K562 (cell line): ENCODE measurements around the gene MXRA7. TPM values are rescaled to one million over a fixed set of nuclear protein-coding genes. Genes with fewer than 3 reads are reported as not detected.
A peak's percentile ranks its signal among the peaks of the same experiment; 100 is the strongest.

Experiments
- ARID3B ChIP-seq: fragments of 250-450 bp; sonication (Bioruptor Pico); IDR thresholded peaks from 2 replicates; pipeline ENCODE4 v1.4.0; 2020; ENCODE audit warnings: borderline replicate concordance
- BMI1 ChIP-seq: fragments of 150-350 bp; IDR thresholded peaks from 2 replicates; pipeline ENCODE4 v1.6.1; 2014; ENCODE audit warnings: low read length
- CEBPB ChIP-seq: fragments of 450-650 bp; IDR thresholded peaks from 2 replicates; pipeline ENCODE4 v1.6.1; 2016; ENCODE audit warnings: missing genetic modification characterization, missing compliant biosample characterization
- CHD2 ChIP-seq: IDR thresholded peaks from 2 replicates; pipeline ENCODE4 v1.6.1; 2011; ENCODE audit warnings: low read depth, low read length
- FOXA1 ChIP-seq: fragments of 450-650 bp; IDR thresholded peaks from 2 replicates; pipeline ENCODE4 v1.6.1; 2016; ENCODE audit warnings: mild to moderate bottlenecking, borderline replicate concordance
- FUS ChIP-seq: fragments of 200-400 bp; formaldehyde crosslinking; optimal IDR thresholded peaks from 2 replicates; pipeline ENCODE3; 2017; ENCODE audit warnings: low read depth, low read length
- GTF2A2 ChIP-seq: IDR thresholded peaks from 2 replicates; pipeline ENCODE4 v1.6.1; 2016; ENCODE audit warnings: mild to moderate bottlenecking, missing genetic modification characterization, missing compliant biosample characterization
- ILF3 ChIP-seq: fragments of 450-650 bp; IDR thresholded peaks from 2 replicates; pipeline ENCODE4 v1.6.1; 2018; ENCODE audit warnings: antibody characterized with exemption, mild to moderate bottlenecking, moderate library complexity, borderline replicate concordance
- JUND ChIP-seq, 2 experiments: IDR thresholded peaks; 2 replicates in 1 of 2; 3 replicates in 1 of 2; pipeline ENCODE4 v1.6.1; 2011; ENCODE audit warnings: borderline replicate concordance in 2 of 2, low read depth in 2 of 2, low read length in 2 of 2, improper control_type of control experiment in 1 of 2, missing biosample characterization in 1 of 2, missing genetic modification characterization in 1 of 2, missing genetic modification reagents in 1 of 2
- POLR2B ChIP-seq: fragments of 450-650 bp; IDR thresholded peaks from 2 replicates; pipeline ENCODE4 v1.6.1; 2018; ENCODE audit warnings: low read depth; ENCODE audit not compliant: partially characterized antibody
- PRMT5 ChIP-seq: sonication (generic); formaldehyde crosslinking; IDR thresholded peaks from 2 replicates; pipeline ENCODE4 v1.5.0; 2020; ENCODE audit warnings: missing genetic modification reagents
- RBM34 ChIP-seq: fragments of 200-400 bp; formaldehyde crosslinking; IDR thresholded peaks from 2 replicates; pipeline ENCODE4 v1.6.1; 2018; ENCODE audit warnings: low read length, borderline replicate concordance; ENCODE audit not compliant: insufficient read depth
- SMARCE1 ChIP-seq: fragments of 450-650 bp; IDR thresholded peaks from 2 replicates; pipeline ENCODE4 v1.7.1; 2016; ENCODE audit warnings: mild to moderate bottlenecking
- ZNF224 ChIP-seq: sonication (generic); formaldehyde crosslinking; IDR thresholded peaks from 2 replicates; pipeline ENCODE4 v1.8.0; 2022; ENCODE audit warnings: mild to moderate bottlenecking, missing genetic modification reagents
- ZNF644 ChIP-seq: fragments of 200-800 bp; sonication (Bioruptor generic); IDR thresholded peaks from 2 replicates; pipeline ENCODE4 v1.6.1; 2016; ENCODE audit warnings: low read depth, missing genetic modification characterization, missing compliant biosample characterization
- polyA plus RNA-seq, 8 experiments: library from polyadenylated mRNA; depleted of rRNA in 4 of 8; stranded (reverse) in 5 of 8; unstranded in 3 of 8; fragments of >200 nt; fragmentation: Nextera tagmentation in 2 of 8; fragmentation: Illumina TruSeq in 1 of 8; extraction: Ambion mirVana in 2 of 8; extraction: Trizol in 1 of 8; gene quantifications; 2 replicates each; pipeline versions ENCODE4 v1.2.1 to v1.2.3, GENCODE V29; 2011 to 2014; ENCODE audit warnings: inconsistent platforms in 1 of 8, missing spikeins in 1 of 8
- total RNA-seq, 7 experiments: library from RNA; depleted of rRNA in 6 of 7; stranded (reverse); fragments of >200 nt in 6 of 7; fragmentation: Illumina TruSeq in 2 of 7; extraction: Trizol in 2 of 7; gene quantifications; 2 replicates each; pipeline versions ENCODE4 v1.2.1 to v1.2.3, GENCODE V29; 2011 to 2021; ENCODE audit warnings: low replicate concordance in 1 of 7
- TF ChIP-seq, protein P1 (sequence below): fragments of 250-450 bp; sonication (Bioruptor Pico); IDR thresholded peaks from 2 replicates; pipeline ENCODE4 v1.9.0; 2021; ENCODE audit warnings: mild to moderate bottlenecking, inconsistent platforms
- TF ChIP-seq, protein P2 (sequence below), 2 experiments: fragments of 450-650 bp in 1 of 2; sonication (generic) in 1 of 2; formaldehyde crosslinking in 1 of 2; IDR thresholded peaks in 1 of 2; conservative IDR thresholded peaks in 1 of 2; 2 replicates each; pipeline versions ENCODE4 v1.6.1 to v1.8.1; 2016 to 2023; ENCODE audit warnings: mild to moderate bottlenecking in 2 of 2, moderate library complexity in 2 of 2, inconsistent platforms in 1 of 2, missing genetic modification reagents in 1 of 2
- TF ChIP-seq, protein P3 (sequence below): sonication (generic); formaldehyde crosslinking; IDR thresholded peaks from 2 replicates; pipeline ENCODE4 v1.8.0; 2022; ENCODE audit warnings: missing genetic modification reagents, mild to moderate bottlenecking, borderline replicate concordance

Gene MXRA7
- total and polyA plus RNA-seq, 9 of the 15 experiments (the other 6 are each of a cell fraction or from before 2014, with no cell fraction given), result 2.6 to 38.4 (median 14.3) TPM

DNA sequence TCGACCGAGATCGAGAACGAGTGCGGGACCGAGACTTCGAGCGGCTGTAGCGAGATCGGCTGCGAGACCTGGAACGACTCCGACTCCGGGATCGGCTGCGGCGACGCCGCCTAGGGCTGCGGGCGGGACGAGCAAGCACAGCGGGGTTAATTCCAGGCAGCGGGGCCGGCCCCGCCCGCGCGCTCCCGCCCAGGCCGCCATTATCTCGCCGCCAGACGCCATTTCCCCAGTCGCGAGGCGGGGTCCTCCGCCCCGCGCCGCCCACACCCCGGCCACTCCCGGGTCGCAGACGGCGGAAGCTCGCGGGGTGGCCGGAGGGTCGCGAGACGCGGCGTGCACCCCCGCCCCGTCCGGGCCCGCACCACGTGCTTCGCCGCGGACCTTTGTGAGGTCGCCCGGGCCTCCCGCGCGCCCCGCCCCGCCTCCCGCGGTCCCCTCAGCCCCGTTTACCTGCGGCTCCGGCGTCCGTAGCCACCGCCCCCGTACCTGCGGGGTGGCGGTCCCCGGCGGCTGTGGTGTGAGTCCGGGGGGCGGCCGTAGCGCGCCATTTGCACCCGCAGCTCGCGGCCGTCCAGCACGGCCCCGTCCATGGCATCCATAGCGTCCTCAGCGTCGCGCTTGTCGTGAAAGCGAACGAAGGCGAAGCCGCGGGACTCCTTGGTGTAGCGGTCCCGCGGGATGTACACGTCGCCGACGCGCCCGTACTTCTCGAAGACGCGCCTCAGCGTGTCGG is 25.8 kb upstream of the MXRA7 start (continued):
- no peak for TF ChIP-seq FOXA1
- 0 out of 2 replicates have a peak, but pooled peaks have one; percentile 59 for TF ChIP-seq ZNF644
- 0 out of 2 replicates have a peak, but pooled peaks have one; percentile 7 for TF ChIP-seq ZNF224 (CRISPR knock-in tag)
- TF ChIP-seq CHD2, result no peak; the same call in none of the 2 replicates
- peak; percentile 35; the same call in 1 of the 2 replicates for TF ChIP-seq JUND (IDR thresholded peaks at IDR 0.05; ENCODE audit: borderline replicate concordance, low read depth, low read length)
- TF ChIP-seq JUND (tag; IDR thresholded peaks at IDR 0.05; ENCODE audit: borderline replicate concordance, low read depth, low read length), result no peak; the same call in 2 of the 3 replicates
- TF ChIP-seq SMARCE1, result no peak
- TF ChIP-seq PRMT5 (CRISPR knock-in tag), result 0 out of 2 replicates have a peak, but pooled peaks have one; percentile 11
- TF ChIP-seq ARID3B, result 0 out of 2 replicates have a peak, but pooled peaks have one; percentile 23
- no peak for TF ChIP-seq RBM34
- no peak for TF ChIP-seq CEBPB (tag)
- TF ChIP-seq GTF2A2 (tag), result no peak
- no peak for TF ChIP-seq POLR2B
- TF ChIP-seq BMI1, result no peak
- peak; percentile 79 for TF ChIP-seq FUS
- TF ChIP-seq, protein P1, sequence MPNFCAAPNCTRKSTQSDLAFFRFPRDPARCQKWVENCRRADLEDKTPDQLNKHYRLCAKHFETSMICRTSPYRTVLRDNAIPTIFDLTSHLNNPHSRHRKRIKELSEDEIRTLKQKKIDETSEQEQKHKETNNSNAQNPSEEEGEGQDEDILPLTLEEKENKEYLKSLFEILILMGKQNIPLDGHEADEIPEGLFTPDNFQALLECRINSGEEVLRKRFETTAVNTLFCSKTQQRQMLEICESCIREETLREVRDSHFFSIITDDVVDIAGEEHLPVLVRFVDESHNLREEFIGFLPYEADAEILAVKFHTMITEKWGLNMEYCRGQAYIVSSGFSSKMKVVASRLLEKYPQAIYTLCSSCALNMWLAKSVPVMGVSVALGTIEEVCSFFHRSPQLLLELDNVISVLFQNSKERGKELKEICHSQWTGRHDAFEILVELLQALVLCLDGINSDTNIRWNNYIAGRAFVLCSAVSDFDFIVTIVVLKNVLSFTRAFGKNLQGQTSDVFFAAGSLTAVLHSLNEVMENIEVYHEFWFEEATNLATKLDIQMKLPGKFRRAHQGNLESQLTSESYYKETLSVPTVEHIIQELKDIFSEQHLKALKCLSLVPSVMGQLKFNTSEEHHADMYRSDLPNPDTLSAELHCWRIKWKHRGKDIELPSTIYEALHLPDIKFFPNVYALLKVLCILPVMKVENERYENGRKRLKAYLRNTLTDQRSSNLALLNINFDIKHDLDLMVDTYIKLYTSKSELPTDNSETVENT (CRISPR knock-in tag), result peak; percentile 61; the same call in 1 of the 2 replicates
- TF ChIP-seq, protein P2, sequence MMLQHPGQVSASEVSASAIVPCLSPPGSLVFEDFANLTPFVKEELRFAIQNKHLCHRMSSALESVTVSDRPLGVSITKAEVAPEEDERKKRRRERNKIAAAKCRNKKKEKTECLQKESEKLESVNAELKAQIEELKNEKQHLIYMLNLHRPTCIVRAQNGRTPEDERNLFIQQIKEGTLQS (IDR thresholded peaks at IDR 0.05), result no peak
- TF ChIP-seq, protein P2 (CRISPR knock-in tag; conservative IDR thresholded peaks at IDR 0.05), result 0 out of 2 replicates have a peak, but pooled peaks have one; percentile 4
- TF ChIP-seq, protein P3, sequence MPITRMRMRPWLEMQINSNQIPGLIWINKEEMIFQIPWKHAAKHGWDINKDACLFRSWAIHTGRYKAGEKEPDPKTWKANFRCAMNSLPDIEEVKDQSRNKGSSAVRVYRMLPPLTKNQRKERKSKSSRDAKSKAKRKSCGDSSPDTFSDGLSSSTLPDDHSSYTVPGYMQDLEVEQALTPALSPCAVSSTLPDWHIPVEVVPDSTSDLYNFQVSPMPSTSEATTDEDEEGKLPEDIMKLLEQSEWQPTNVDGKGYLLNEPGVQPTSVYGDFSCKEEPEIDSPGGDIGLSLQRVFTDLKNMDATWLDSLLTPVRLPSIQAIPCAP, result no peak
- peak; percentile 94; the same call in 1 of the 2 replicates for TF ChIP-seq ILF3
